GM12873 (cell line): ENCODE data around the gene MNT.

Experiments
- TF ChIP-seq, protein P1 (sequence below): IDR thresholded peaks from 2 replicates; pipeline ENCODE4 v1.5.1; 2012; ENCODE audit warnings: low read depth, mild to moderate bottlenecking, moderate library complexity, low read length, control low read depth; ENCODE audit not compliant: insufficient read depth; ENCODE audit errors: missing control alignments

The MNT gene

DNA sequence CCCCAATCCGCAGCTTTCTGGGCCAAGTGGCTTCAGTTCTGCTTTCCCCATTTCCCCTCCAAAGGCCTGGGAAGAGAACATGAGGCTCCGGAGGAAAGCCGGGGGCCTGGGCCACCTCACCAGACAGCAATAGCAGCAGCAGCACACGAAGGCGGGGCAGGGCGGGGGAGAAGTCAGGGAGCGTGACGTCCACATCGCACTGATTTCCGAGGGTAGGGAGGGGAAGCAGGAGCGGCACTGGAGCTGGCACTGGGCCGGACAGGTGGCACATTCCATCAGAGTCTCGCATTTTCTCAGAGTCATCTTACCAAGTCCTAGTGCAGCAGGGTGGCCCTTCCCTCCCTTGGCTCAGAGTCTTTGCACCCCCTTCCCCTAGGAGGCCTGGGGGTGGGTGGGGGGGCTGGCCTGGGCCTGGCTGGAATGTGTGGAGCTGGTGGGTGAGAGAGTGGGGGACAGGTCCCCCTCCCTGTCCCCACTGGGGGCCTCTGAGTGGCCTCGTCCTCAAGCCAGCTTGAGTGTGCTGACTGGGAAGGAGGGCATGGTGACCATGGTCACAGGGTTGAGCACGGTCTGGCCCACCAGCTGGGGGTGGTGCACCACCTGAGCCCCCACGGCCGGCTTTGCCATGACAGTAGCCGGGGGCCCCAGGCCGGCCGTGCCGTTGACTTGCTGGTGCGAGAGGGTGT is 14.3 kb downstream of the MNT start:
- TF ChIP-seq, protein P1, sequence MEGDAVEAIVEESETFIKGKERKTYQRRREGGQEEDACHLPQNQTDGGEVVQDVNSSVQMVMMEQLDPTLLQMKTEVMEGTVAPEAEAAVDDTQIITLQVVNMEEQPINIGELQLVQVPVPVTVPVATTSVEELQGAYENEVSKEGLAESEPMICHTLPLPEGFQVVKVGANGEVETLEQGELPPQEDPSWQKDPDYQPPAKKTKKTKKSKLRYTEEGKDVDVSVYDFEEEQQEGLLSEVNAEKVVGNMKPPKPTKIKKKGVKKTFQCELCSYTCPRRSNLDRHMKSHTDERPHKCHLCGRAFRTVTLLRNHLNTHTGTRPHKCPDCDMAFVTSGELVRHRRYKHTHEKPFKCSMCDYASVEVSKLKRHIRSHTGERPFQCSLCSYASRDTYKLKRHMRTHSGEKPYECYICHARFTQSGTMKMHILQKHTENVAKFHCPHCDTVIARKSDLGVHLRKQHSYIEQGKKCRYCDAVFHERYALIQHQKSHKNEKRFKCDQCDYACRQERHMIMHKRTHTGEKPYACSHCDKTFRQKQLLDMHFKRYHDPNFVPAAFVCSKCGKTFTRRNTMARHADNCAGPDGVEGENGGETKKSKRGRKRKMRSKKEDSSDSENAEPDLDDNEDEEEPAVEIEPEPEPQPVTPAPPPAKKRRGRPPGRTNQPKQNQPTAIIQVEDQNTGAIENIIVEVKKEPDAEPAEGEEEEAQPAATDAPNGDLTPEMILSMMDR, result no peak

DNA sequence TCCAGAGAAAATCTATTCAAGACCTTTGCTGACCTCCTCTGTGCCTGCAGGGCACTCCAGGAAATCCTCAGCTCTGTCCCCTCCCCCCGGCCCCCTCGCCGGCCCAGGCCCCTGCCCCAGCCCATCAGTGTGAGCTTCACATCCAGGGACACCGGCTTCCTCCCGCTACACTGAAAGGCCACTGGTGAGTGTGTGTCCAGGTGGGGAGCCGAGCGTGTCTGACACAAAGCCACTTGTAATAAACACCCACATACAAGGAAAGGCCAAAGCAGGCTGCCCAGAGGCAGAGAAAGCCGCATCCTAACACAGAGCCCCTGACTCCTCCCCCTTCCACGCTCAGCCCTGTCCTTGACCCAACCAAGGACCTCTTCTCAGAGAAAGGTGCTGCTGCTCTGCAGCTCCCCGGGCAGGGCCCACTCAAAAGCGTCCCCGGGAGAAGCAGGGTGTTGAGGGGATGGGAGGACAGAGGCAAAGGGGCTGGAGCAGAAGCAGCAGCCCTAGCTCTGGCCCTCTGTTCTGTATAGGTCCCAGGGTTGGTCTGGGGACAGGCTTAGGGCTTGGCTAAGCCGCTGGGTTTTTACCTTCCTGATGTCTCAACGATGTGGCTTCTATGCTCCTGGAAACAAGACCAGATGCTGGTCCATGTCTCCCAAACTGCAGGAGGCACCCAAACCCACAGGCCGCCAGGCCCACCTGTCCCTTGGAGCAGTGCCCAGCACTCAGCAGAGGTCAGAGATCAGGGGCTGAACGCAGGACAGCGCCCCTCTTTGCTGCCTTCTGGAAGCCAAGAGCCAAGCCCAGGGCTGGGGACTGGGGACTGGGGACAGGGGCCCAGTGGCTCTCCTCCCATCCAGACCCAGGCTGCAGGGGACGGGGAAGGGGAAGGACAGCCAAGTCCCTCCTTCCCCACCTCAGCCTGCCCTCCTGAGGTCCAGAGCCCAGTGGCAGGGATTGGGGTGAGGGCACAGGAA is 15.3 kb downstream of the MNT start:
- TF ChIP-seq, protein P1, result no peak

DNA sequence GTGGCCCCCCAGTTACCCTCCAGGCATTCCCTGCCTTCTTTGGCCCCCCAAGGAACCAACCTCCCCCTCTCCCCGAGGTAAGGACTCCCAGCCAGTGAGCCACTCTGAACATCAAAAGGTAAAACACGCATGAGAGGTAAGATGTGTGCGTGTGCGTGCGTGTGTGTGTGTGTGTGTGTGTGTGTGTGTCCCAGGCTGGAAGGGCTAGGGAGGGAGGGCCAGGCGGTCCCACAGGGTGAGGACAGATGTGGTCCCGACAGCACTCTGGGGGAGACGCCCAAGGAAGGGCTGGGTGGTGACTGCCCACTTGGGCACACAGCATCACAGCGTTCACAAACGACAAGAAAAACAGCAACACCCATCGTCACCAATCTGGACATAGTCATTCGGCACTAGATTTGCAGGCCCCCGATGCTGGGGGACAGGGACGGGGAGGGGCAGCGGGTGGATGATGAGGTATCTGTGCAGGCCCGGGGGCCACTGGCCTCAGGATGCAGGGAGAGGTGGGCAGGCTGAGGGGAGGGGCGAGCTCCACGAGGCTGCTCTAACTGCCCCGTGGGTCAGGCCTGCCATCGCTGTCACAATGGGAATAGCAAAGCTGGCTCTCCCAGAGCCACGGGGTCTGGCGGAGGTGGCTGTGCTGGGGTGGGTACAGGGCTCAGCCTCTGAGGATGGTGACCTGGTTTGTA is 16.3 kb downstream of the MNT start:
- TF ChIP-seq, protein P1, result no peak

DNA sequence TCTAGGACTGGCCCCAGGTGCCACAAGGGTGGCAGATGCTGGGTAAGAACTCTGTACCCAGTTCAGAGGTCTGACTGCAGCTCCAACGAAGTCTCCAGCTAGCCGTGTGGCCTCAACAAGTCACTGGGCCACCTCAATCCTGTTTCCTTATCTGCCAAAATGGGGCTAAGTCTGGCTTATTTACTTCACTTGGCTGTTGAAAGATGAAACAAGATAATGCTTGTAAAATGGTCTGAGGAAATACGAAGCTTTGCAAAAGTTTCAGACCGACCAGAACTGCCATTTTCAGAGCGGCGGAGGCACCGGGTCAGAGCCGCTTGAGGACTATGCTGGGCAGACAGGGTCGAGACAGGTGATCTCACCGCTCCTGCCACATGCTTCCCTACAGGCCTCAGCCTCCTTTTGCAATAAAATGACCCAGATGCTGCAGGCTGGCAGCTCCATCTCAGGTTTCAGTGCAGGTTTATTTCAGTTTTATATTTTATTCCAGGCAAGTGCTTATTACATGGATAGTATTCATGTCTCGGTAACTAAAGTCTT is 17.2 kb downstream of the MNT start:
- TF ChIP-seq, protein P1, result no peak

DNA sequence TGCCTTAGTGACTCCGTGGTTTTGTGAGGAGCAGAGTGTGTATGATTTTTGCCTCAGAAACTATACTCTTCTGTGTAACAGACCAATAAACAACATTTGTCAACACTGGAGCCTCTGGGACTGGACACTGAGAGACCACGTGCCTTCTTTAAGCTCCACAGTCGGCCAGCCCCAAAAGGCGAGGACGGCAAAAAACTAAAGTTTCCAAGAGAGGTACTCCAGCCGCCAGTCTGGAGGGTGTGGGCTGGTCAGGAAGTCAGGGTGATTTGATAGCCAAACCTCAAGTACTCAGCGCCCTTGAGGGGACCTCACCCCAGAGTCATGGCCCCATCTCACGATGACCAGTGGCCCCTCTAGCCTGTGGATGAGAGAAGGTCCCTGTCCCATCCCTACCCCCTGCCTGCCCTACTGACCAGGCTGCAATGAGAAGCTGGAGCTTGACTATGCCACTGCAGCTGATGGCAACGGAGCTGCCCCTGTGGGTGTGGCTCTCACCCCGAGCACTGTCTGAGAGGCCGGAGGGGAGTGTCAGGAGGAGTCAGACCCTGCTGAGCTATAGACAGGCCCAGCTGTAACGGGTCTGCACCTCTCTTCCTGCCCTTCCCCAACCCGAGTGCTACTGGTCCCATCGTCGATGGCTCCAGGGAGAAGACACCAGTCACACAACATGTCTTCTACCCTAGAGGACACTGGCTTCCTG is 19.8 kb downstream of the MNT start:
- TF ChIP-seq, protein P1, result no peak

DNA sequence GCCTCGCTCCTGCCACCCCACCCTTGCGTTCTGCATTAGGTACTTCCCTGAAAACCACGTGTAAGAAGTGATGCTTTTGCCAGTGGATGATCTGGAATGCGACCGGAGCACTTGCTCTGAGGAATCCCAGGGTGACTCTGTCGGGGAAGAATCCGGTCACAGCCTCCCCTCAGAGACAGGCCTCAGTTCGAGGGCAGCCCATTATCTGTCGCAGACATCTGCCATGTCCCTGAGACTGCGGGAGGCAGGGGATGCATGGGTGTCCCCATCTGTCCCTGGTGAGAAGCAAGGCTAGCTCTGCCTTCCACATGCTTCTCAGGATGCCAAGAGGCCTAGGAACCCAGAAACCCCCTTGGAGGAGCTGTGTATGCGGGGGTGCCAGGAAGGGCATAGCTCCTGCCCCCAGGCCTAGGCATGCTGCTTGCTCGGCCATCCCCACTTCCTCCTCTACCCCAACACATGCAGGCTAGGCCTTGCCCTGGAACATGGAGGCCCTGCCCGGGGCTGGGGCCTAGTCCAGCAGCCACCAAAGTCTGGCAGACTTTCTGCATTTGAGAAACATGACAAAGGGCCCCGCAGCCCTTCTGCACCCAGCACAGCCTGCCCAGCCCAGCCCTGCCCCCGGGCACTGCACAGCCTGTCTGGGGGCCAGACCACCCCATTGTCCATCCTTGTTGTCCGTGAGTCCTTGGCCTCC is 20.5 kb downstream of the MNT start:
- TF ChIP-seq, protein P1, result no peak
